ENCODE data around the gene PRKRA.
A peak's percentile ranks its signal among the peaks of the same experiment; 100 is the strongest.
"Not testable (repeated sequence)": the region's sequence is repeated elsewhere in the genome, so short reads cannot be mapped to it uniquely, and the experiment has no call there.

Gene PRKRA

DNA sequence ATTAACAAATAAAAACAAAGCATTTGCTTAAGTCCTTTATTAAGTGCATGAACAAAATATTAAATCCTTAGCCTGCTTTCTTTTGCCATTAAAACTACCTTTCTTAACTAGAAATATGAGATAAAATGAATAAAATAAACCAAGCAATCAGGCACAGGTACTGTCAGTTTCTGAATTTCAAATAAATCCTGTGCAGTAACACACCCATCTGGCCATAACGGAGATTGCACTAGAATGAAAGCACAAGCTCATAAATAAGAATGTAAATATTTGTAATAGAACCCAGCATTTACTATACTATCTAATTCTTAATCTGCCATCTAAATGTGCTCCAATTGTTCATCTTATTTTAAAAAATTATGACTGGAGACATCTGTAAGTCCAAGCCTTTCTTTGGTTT, 31.9 kb downstream of the PRKRA start:
- DNase-seq (ENCODE audit: low read depth in 1 of 2, low spot score in 1 of 2), result peak in 1 of 2 experiments; percentile 29
- TF ChIP-seq JUND (IDR thresholded peaks at IDR 0.05; ENCODE audit: low read depth), result no peak
- in situ Hi-C loops (cut with HindIII; ENCODE audit: low pct_unique_long_range_greater_than_20kb, low sequenced_read_pairs), result no loop called here

DNA sequence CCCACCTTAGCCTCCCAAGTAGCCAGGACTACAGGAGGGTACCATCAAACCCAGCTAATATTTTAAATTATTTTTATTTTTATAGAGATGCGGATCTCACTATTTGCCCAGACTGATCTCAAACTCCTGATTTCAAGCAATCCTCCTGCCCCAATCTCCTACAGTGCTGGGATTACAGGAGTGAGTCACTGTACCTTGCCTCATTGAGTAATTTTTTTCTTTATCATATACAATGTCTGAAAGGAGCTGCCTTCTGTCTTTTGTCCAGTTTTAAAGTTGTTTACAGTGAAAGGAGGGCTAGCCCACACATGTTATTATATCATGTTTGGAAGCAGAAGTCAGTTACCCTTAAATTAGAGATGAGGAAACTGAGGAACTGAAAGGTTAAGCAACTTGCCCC, 32.5 kb downstream of the PRKRA start:
- in situ Hi-C loops (cut with HindIII; ENCODE audit: low pct_unique_long_range_greater_than_20kb, low sequenced_read_pairs), result no loop called here
- no peak for TF ChIP-seq JUND (IDR thresholded peaks at IDR 0.05; ENCODE audit: low read depth)
- no peak for DNase-seq (ENCODE audit: low read depth in 1 of 2, low spot score in 1 of 2)

DNA sequence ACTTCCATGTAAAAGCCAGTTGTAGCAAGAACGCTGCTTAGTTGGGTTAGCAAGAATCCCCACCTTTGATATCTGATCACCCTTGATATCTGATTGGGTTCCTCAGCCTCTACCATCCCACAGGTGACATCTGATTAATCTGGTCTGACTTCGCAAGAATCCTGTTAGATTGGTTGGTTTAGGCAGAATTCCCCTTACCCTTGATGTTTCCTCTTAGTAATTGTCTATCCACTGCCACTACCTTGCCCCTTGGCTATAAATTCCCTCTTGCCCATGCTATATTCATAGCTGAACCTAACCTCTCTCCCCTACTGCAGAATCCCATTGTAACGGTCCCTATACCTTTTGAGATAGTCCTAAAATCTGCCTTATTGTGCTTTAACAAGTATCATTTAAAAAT, 33.1 kb downstream of the PRKRA start:
- no peak for DNase-seq (ENCODE audit: low read depth in 1 of 2, low spot score in 1 of 2)
- in situ Hi-C loops (cut with HindIII; ENCODE audit: low pct_unique_long_range_greater_than_20kb, low sequenced_read_pairs), result no loop called here
- TF ChIP-seq JUND (IDR thresholded peaks at IDR 0.05; ENCODE audit: low read depth), result no peak

DNA sequence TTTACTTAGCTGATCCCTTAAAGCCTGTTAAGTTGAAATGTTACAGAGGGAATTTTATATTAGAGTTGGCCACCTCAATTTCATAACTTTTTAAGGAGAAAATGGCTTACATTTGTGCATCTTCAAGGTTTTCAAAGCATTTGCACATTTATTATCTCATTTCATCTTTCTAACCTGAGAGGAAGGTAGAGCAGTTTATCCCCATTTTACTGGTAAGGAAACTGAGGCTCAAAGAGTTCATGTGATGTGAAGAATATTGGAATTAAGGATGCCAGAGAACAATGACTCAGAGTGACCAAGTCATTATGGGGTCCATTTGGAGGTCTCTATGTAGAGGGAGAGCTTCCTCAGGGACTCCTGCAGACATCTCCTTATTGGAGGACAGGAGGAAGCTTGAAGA, 35.0 kb downstream of the PRKRA start:
- no peak for DNase-seq (ENCODE audit: low read depth in 1 of 2, low spot score in 1 of 2)
- in situ Hi-C loops (cut with HindIII; ENCODE audit: low pct_unique_long_range_greater_than_20kb, low sequenced_read_pairs), result no loop called here
- no peak for TF ChIP-seq JUND (IDR thresholded peaks at IDR 0.05; ENCODE audit: low read depth)

DNA sequence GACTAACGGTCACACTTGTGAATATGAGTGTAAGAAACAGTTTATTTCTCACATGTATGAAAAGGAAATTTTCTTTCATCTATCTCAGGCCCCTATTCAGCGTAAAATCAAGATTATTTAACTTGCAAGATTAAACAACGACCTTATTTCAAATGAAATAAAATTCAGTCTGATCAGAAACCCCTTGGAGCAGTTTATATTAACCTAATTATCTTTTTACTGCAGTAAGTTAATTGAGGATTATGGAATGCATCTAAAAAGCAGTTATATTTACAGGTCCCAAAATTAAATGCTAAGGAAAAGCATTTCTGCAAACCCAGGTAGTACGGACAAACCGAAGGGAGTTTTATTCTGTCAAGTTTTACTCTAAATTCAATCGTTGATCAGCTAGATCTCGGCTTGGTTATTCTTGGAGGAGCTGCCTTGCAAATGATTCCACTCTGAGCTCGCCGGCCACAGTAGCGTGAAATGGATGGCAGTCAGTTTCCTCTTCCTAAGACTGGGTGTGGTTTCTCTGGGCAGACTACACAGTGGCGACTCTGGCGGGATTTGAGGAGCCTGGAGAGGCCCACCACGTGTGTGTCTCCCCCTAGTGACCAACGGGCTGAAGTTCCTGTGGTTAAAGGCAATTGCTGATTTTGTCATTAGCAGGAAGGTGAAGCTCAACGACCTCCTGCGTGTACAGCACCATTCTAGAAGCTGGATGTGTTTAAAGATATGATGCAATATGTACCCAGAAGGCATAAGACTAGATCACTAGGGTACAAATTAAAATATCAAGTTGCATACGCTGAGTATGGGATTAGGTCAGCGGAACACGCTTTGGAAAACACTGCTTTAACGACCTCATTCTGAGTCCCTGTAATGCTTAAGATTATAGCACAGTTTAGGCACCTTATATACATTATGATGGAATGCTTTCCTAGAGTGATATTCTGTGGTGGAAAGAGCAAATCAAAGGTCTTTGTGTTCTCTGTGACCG, 36.4 kb downstream of the PRKRA start:
- TF ChIP-seq JUND (IDR thresholded peaks at IDR 0.05; ENCODE audit: low read depth), result no peak
- in situ Hi-C loops (cut with HindIII; ENCODE audit: low pct_unique_long_range_greater_than_20kb, low sequenced_read_pairs), result no loop called here
- DNase-seq (ENCODE audit: low read depth in 1 of 2, low spot score in 1 of 2), result peak; percentile 31 to 91

DNA sequence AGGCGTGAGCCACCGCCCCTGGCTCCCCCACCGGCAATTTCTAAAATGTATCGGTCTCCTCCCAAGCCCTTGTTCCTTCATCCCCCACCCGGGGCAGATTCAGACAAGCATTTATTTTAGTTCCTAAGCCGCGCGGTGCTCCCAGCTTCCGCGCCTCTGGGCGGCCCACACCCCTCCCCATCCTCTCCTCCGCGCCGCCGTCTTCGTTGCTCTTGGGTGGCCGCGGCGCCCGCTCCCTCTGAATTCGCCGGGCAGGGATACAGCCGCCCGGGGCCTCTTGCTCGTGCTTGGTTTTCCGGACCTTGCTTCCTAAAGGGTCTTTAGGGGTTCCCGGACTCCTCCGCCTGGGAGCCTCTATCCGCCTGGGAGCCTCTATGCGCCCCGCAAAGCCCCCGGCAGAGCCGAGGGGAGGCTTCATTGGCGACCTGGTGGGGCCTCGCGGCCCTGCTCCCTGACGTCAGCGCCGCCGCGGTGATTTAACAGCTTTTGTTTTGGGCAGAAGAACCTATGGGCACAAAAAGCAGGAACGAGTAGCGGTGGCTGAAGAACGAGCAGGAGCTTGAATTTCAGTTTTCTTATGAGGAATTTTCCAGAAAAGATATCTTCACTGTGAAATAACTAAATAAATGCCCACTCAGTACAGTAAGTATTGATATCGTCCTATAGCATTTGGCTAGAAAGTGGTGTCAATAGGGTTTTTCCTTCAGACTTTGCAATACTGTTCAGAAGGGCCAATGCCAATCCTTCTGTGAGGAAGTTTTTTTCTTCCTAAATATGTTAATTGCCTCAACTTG, 37.3 kb downstream of the PRKRA start:
- peak in 1 of 2 experiments; percentile 65 for DNase-seq (ENCODE audit: low read depth in 1 of 2, low spot score in 1 of 2)
- TF ChIP-seq JUND (IDR thresholded peaks at IDR 0.05; ENCODE audit: low read depth), result no peak
- in situ Hi-C loops (cut with HindIII; ENCODE audit: low pct_unique_long_range_greater_than_20kb, low sequenced_read_pairs), result no loop called here

DNA sequence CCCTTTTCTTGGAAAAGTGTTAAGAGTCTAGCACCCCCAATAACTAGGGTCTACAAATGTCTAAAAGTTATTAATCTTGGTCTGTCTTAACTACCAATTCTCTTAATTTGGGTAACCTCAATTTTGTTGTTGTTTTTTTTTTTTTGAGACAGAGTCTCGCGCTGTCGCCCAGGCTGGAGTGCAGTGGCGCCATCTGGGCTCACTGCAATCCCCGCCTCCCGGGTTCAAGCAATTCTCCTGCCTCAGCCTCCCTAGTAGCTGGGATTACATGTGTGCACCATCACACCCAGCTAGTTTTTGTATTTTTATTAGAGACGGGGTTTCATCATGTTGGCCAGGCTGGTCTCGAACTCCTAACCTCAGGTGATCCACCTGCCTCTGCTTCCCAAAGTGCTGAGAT, 38.5 kb downstream of the PRKRA start:
- DNase-seq (ENCODE audit: low read depth in 1 of 2, low spot score in 1 of 2); in situ Hi-C loops (cut with HindIII; ENCODE audit: low pct_unique_long_range_greater_than_20kb, low sequenced_read_pairs): not testable (repeated sequence)

DNA sequence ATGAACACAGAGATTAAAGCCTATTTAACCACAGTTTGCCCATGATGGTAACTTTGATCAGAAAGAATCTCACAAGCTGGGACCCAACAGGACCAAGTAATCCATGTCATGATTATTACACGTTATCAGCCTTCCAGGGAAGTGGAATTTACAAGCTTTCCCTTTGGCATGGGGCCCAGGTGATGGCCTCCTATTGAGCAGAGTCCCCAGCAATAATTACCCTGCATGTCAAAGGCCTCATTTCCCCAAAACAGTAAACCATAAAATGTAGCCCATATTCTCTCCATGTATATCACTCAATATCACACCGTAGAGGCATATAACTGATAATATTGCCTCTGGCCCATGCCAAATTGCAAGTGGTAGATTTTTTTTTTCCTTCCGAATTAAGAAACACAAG, 38.9 kb downstream of the PRKRA start:
- TF ChIP-seq JUND (IDR thresholded peaks at IDR 0.05; ENCODE audit: low read depth), result no peak
- in situ Hi-C loops (cut with HindIII; ENCODE audit: low pct_unique_long_range_greater_than_20kb, low sequenced_read_pairs), result no loop called here
- no peak for DNase-seq (ENCODE audit: low read depth in 1 of 2, low spot score in 1 of 2)

DNA sequence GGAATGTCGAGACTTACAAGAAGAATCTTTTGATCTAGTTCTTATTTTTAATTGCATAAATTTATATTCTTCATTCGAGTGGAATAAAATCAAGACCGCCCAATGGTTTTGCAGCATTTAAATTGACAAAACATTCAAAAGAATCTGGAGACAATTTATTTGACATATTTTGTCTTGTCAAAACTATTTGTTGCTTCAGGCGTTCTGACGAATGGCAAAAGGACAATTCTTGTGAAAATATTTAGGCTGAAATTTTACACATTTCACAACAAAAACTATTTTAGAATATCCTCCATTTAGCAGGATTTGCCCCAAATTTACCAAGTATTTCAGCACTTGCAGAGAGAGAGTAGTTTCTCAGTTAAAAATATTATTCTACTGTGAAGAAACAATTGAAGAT, 41.7 kb downstream of the PRKRA start:
- in situ Hi-C loops (cut with HindIII; ENCODE audit: low pct_unique_long_range_greater_than_20kb, low sequenced_read_pairs), result no loop called here
- no peak for DNase-seq (ENCODE audit: low read depth in 1 of 2, low spot score in 1 of 2)
- TF ChIP-seq JUND (IDR thresholded peaks at IDR 0.05; ENCODE audit: low read depth), result no peak

DNA sequence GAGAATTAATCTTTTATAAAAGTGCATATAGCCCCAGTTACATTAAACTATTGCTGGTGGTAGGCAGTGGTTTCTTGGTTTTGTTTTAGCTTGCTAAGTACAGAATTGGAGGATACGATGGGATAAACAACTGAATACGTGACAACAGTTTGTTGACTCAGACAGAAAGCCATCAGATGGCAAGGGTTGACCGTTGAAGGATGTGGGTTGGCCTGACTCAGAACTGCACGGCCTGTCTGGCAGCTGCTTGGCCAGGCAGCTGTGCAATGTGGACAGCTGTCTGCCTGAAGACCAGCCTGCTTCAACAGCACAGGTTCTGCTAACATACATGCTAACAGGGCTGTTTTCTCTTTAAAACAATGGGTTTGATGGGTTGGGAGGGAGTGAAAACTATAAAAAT, 46.6 kb downstream of the PRKRA start:
- peak in 1 of 2 experiments; percentile 53 for DNase-seq (ENCODE audit: low read depth in 1 of 2, low spot score in 1 of 2)
- in situ Hi-C loops (cut with HindIII; ENCODE audit: low pct_unique_long_range_greater_than_20kb, low sequenced_read_pairs), result no loop called here
- no peak for TF ChIP-seq JUND (IDR thresholded peaks at IDR 0.05; ENCODE audit: low read depth)

DNA sequence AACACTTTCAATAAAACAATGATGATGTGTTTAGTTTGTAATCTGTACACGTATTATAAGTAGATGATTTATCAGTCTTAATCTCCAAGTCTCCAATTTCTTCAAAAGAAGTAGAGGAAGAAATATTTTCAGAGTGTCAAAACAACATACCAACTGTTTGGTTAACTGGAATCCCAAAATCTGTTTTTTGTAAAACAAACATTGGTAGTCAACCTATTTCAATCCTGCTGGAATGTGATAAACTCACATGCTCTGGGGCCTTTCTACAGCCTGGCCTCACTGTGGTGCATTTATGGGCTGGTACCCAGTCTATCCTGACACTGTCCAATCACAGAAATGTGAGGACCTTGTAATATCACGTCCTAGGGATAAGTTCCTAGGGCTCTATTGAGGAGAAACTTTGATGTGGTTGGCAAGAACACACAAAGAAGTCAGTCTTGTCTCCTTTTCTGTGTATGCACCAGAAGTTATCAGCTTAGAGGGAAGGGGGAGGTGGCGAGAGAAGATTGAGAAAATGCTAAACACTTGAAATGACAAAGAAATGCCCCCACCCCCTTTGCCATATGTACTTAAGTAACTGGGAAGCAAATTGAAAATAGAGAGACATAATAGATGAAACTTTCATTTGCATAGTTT, 47.2 kb downstream of the PRKRA start:
- in situ Hi-C loops (cut with HindIII; ENCODE audit: low pct_unique_long_range_greater_than_20kb, low sequenced_read_pairs), result no loop called here
- no peak for DNase-seq (ENCODE audit: low read depth in 1 of 2, low spot score in 1 of 2)
- TF ChIP-seq JUND (IDR thresholded peaks at IDR 0.05; ENCODE audit: low read depth), result no peak

DNA sequence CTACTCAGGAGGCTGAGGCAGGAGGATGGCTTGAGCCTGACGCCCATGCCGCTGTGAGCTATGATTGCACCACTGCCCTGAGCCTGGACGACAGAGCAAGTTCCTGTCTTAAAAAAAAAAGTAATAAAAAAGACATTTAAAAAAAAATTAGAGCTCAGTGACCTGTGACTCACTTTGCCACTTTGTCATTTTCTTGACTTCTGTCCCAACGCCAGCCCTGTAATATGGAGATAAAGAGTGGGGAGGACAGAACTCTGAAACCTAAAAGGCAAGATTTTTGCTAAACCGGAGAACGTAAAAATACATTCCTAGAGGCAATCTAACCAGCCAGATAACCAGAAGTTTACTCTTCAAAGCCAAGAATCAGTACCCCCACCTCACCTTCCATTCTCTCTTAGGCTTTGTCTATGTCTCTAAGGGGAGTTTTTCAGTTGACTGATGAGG, 49.0 kb downstream of the PRKRA start:
- in situ Hi-C loops (cut with HindIII; ENCODE audit: low pct_unique_long_range_greater_than_20kb, low sequenced_read_pairs), result no loop called here

More for the DNA sequence above, 49.0 kb downstream of the PRKRA start:
- DNase-seq (ENCODE audit: low read depth in 1 of 2, low spot score in 1 of 2), result no peak
- TF ChIP-seq JUND (IDR thresholded peaks at IDR 0.05; ENCODE audit: low read depth), result no peak
